Panc1 (cell line): Measurements from ENCODE around the gene CSNK2A1. TPM values are rescaled to one million over a fixed set of nuclear protein-coding genes. Genes with fewer than 3 reads are reported as not detected.

Experiments
- ATAC-seq: fragments of 200-7000 bp; cut with Tn5 transposase; 2 replicates; pipeline ENCODE4 v1.9.1; 2020; ENCODE audit warnings: mild to moderate bottlenecking, moderate library complexity
- BruUV-seq: library from RNA; stranded (reverse); fragments of 400-500 nt; replicated peaks from 2 replicates; lab custom pipeline; 2021; lab: Mats Ljungman, UMichigan
- CTCF ChIA-PET: fragments of 300-600 bp; sonication (Branson Sonifier 250); formaldehyde crosslinking; loops from one replicate; lab custom pipeline; 2022; ENCODE audit warnings: antibody characterized with exemption; lab: Charles Lee
- POLR2A ChIA-PET: fragments of 300-600 bp; sonication (Branson Sonifier 250); formaldehyde crosslinking; loops from one replicate; lab custom pipeline; 2022; ENCODE audit warnings: antibody characterized with exemption; lab: Charles Lee
- DNase-seq: peaks from one replicate; pipeline ENCODE4 v3.0.0-alpha.2; 2010; ENCODE audit warnings: low read depth, low spot score
- H3K27ac ChIP-seq: 2 replicates; pipeline ENCODE4 v1.5.1; 2011; ENCODE audit warnings: mild to moderate bottlenecking, low read length, inconsistent platforms
- H3K27me3 ChIP-seq: fragments of 200-500 bp; sonication (Bioruptor generic); 2 replicates; pipeline ENCODE4 v1.6.0; 2014; ENCODE audit warnings: low read length, inconsistent platforms; ENCODE audit not compliant: control insufficient read depth, insufficient read depth
- H3K36me3 ChIP-seq: fragments of 200-500 bp; sonication (Bioruptor generic); 2 replicates; pipeline ENCODE4 v1.5.1; 2014; ENCODE audit warnings: inconsistent platforms, mild to moderate bottlenecking, low read length, moderate library complexity; ENCODE audit not compliant: control insufficient read depth, insufficient read depth
- H3K4me1 ChIP-seq: 2 replicates; pipeline ENCODE4 v1.5.1; 2011; ENCODE audit warnings: inconsistent platforms, mild to moderate bottlenecking, low read length, moderate library complexity; ENCODE audit not compliant: control insufficient read depth, insufficient read depth
- H3K4me3 ChIP-seq, 2 experiments: 2 replicates each; pipeline ENCODE4 v1.5.1; 2011 to 2012; ENCODE audit warnings: low read depth in 2 of 2, low read length in 2 of 2, mild to moderate bottlenecking in 2 of 2, inconsistent platforms in 1 of 2, moderate library complexity in 1 of 2
- H3K9me3 ChIP-seq: fragments of 200-500 bp; sonication (Bioruptor generic); 2 replicates; pipeline ENCODE4 v1.5.1; 2014; ENCODE audit warnings: low read depth, mild to moderate bottlenecking, inconsistent platforms, low read length, moderate library complexity; ENCODE audit not compliant: control insufficient read depth, insufficient read depth
- CTCF ChIP-seq: fragments of 450-650 bp; IDR thresholded peaks from 2 replicates; pipeline ENCODE4 v1.5.1; 2017; ENCODE audit warnings: mild to moderate bottlenecking
- POLR2AphosphoS5 ChIP-seq: IDR thresholded peaks from 2 replicates; pipeline ENCODE4 v1.6.1; 2012; ENCODE audit warnings: mild to moderate bottlenecking, low read depth, low read length, moderate library complexity
- REST ChIP-seq, 2 experiments: IDR thresholded peaks; 2 replicates each; pipeline ENCODE4 v1.6.1; 2011 to 2012; ENCODE audit warnings: low read depth in 2 of 2, control low read depth in 1 of 2, low read length in 1 of 2, mild to moderate bottlenecking in 1 of 2, moderate library complexity in 1 of 2; ENCODE audit not compliant: insufficient read depth in 1 of 2
- SIN3A ChIP-seq: IDR thresholded peaks from 2 replicates; pipeline ENCODE4 v1.6.1; 2012; ENCODE audit warnings: low read depth, mild to moderate bottlenecking, low read length, moderate library complexity, borderline replicate concordance; ENCODE audit not compliant: insufficient read depth
- TCF7L2 ChIP-seq: IDR thresholded peaks from 2 replicates; pipeline ENCODE4 v1.6.1; 2011; ENCODE audit warnings: mild to moderate bottlenecking, low read depth, low read length, inconsistent platforms
- in situ Hi-C: cut with HindIII; loops from 2 replicates; pipeline ENCODE4 v1.10.0; 2016; ENCODE audit warnings: low sequenced_read_pairs, low pct_unique_long_range_greater_than_20kb
- intact Hi-C: fragments of 100-400 bp; cut with micrococcal nuclease; formaldehyde crosslinking; loops from one replicate; pipeline ENCODE4 v1.10.0; 2022; ENCODE audit not compliant: unreplicated experiment
- total RNA-seq: library from RNA; stranded (reverse); gene quantifications from one replicate; pipeline ENCODE4 v1.2.1, GENCODE V29; 2021; ENCODE audit not compliant: unreplicated experiment

CSNK2A1 gene
- total RNA-seq, 1 experiment from 2014 or later = 191 TPM

- TF ChIP-seq REST (IDR thresholded peaks at IDR 0.05; ENCODE audit: insufficient read depth in 1 of 2, low read depth in 2 of 2, low read length in 1 of 2) = no peak
- no peak for TF ChIP-seq POLR2AphosphoS5
- no peak for TF ChIP-seq SIN3A
- TF ChIP-seq CTCF = no peak
- no peak for TF ChIP-seq TCF7L2
- no TSS peak for BruUV-seq
- Histone ChIP-seq H3K9me3 (no peaks in the 10 kb centered on the region), H3K4me3 (no peak overlapping the region), H3K27me3 (no peaks in the 10 kb centered on the region; the same call in 1 of the 2 replicates), H3K36me3 (no peaks in the 10 kb centered on the region), H3K27ac (no peak overlapping the region), H3K4me1 (no peaks in the 10 kb centered on the region)
- DNase-seq (no peak), ATAC-seq (no peak)
- intact Hi-C loops = no loop called here
- ChIA-PET POLR2A (no interaction called here), CTCF (no interaction called here)
- in situ Hi-C loops = no loop called here
These were observed 12.4 kb upstream of the CSNK2A1 start for GRCh38 chr20:555976-556385.

GRCh38 chr20:550611-551010 is 7.0 kb upstream of the CSNK2A1 start:
- Histone ChIP-seq H3K27me3 (no peaks in the 10 kb centered on the region; the same call in 1 of the 2 replicates), H3K4me3 (no peak overlapping the region), H3K36me3 (no peaks in the 10 kb centered on the region), H3K4me1 (no peaks in the 10 kb centered on the region), H3K27ac (no peak overlapping the region), H3K9me3 (no peaks in the 10 kb centered on the region)
- ATAC-seq (no peak), DNase-seq (no peak)
- TF ChIP-seq TCF7L2 (no peak), POLR2AphosphoS5 (no peak), SIN3A (no peak), CTCF (no peak), REST (IDR thresholded peaks at IDR 0.05; ENCODE audit: insufficient read depth in 1 of 2, low read depth in 2 of 2, low read length in 1 of 2) (no peak)
- intact Hi-C loops (no loop called here), in situ Hi-C loops (no loop called here)
- CTCF ChIA-PET = no interaction called here
- POLR2A ChIA-PET = no interaction called here
- BruUV-seq = no TSS peak
